Measurements from ENCODE around the gene AHI1. TPM values are rescaled to one million over a fixed set of nuclear protein-coding genes. Genes with fewer than 3 reads are reported as not detected.
"Not testable (repeated sequence)": the region's sequence is repeated elsewhere in the genome, so short reads cannot be mapped to it uniquely, and the experiment has no call there.

The AHI1 gene
- total RNA-seq, 1 donor from 2014 or later = 30.7 TPM

- no peak for DNase-seq (ENCODE audit: low spot score)
Observed at GRCh38 chr6:135506270-135506997, 8.9 kb upstream of the AHI1 start.

GRCh38 chr6:135505648-135506047 is 8.1 kb upstream of the AHI1 start:
- no peak for DNase-seq (ENCODE audit: low spot score)

- DNase-seq (ENCODE audit: low spot score) = no peak
Observed at GRCh38 chr6:135505222-135505621, 7.7 kb upstream of the AHI1 start.

- DNase-seq (ENCODE audit: low spot score) = no peak
Observed at GRCh38 chr6:135504734-135505133, 7.2 kb upstream of the AHI1 start.

GRCh38 chr6:135503703-135504475 is 6.3 kb upstream of the AHI1 start:
- no peak for DNase-seq (ENCODE audit: low spot score)

GRCh38 chr6:135499441-135500340 is 2.2 kb upstream of the AHI1 start:
- no peak for DNase-seq (ENCODE audit: low spot score)

- no peak for DNase-seq (ENCODE audit: low spot score)
Observed at GRCh38 chr6:135498185-135498841, 773 bp upstream of the AHI1 start.

- no peak for DNase-seq (ENCODE audit: low spot score)
Observed at GRCh38 chr6:135496800-135497411, 634 bp downstream of the AHI1 start.

- no peak for DNase-seq (ENCODE audit: low spot score)
Observed at GRCh38 chr6:135493218-135493961, 4.2 kb downstream of the AHI1 start.

- DNase-seq (ENCODE audit: low spot score) = no peak
Observed at GRCh38 chr6:135490381-135490780, 7.2 kb downstream of the AHI1 start.

GRCh38 chr6:135488023-135488422 is 9.5 kb downstream of the AHI1 start:
- no peak for DNase-seq (ENCODE audit: low spot score)

- not testable (repeated sequence) for DNase-seq (ENCODE audit: low spot score)
Observed at GRCh38 chr6:135483903-135484302, 13.6 kb downstream of the AHI1 start.

- no peak for DNase-seq (ENCODE audit: low spot score)
Observed at GRCh38 chr6:135481783-135482369, 15.7 kb downstream of the AHI1 start.

- DNase-seq (ENCODE audit: low spot score) = no peak
Observed at GRCh38 chr6:135479601-135480000, 17.9 kb downstream of the AHI1 start.

- DNase-seq (ENCODE audit: low spot score) = no peak
Observed at GRCh38 chr6:135478626-135479025, 18.9 kb downstream of the AHI1 start.

GRCh38 chr6:135475292-135475886 is 22.2 kb downstream of the AHI1 start:
- no peak for DNase-seq (ENCODE audit: low spot score)

GRCh38 chr6:135474362-135474761 is 23.2 kb downstream of the AHI1 start:
- no peak for DNase-seq (ENCODE audit: low spot score)

GRCh38 chr6:135465903-135466302 is 31.6 kb downstream of the AHI1 start:
- DNase-seq (ENCODE audit: low spot score) = no peak

GRCh38 chr6:135465307-135465706 is 32.2 kb downstream of the AHI1 start:
- no peak for DNase-seq (ENCODE audit: low spot score)

Measured in mesenteric fat pad (tissue), 1 donor.